GM19395 (cell line): ENCODE measurements around the gene SFI1.
"Not testable (repeated sequence)": the region's sequence is repeated elsewhere in the genome, so short reads cannot be mapped to it uniquely, and the experiment has no call there.

Experiments used
- ATAC-seq: cut with Tn5 transposase; IDR thresholded peaks from one replicate; pipeline ENCODE4 v1.9.1; 2021; ENCODE audit warnings: mild to moderate bottlenecking, moderate library complexity; ENCODE audit not compliant: unreplicated experiment

The SFI1 gene

DNA sequence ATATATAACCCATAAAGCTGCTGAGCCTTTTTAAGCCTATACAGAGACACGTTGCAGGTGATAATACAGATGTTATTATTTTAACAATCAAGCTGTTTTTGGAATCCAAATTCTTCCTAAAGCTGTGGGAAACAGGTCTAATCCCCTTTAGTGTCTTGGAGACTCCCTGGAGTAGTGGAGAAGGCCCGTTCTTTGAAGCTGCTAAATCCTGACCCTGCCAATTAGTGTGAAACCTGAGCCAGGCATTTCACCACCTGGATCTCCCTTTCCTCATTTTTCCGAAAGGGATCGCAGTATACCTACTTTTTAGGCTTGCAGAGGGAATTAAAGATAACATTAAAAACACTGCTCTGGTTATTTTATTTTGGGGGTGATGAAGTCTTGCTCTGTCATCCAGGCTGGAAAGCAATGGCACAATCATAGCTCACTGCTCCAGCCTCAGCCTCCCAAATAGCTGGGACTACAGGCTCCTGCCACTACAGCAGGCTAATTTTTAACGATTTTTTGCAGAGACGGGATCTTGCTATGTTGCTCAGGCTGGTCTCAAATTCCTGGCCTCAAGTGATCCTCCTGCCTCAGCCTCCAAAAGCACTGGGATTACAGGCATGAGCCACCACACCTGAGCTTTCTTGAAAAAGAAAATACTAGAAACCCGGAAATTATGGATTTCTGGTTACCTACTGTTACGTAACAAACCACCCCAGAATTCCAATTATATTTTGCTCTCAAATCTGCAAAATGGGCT, 4.9 kb upstream of the SFI1 start:
- no peak for ATAC-seq

DNA sequence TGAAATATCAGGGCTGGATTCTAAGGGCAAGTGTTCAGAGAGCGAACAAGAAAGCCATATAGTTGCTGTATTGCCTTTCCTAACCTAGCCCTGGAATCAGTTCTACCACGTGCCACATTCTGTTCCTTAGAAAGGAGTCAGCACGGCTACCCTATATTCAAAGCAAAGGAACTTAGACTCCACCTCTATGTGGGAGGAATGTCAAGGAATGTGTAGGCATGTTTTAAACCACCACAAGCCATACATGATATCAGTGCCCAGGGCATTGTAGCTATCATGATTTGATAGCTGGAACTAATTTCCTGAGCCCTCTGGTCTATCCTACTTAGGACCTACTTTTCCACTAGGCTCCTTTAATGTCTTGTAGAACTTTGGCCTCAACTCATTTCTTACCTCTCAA, 4.2 kb upstream of the SFI1 start:
- ATAC-seq = no peak

DNA sequence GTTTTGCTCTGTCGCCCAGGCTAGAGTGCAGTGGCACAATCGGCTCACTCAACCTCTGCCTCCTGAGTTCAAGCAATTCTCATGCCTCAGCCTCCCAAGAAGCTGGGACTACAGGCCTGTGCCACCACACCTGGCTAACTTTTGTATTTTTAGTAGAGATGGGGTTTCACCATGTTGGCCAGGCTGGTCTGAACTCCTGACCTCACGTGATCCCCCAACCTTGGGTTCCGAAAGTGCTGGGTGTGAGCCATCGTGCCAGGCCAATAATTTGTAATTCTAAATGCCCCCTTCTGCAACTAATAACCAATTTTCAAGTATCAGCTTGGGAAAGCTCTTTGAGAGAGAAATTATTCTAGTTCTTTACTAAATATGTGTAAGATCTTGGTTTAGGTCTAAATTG, 3.0 kb upstream of the SFI1 start:
- ATAC-seq = not testable (repeated sequence)

DNA sequence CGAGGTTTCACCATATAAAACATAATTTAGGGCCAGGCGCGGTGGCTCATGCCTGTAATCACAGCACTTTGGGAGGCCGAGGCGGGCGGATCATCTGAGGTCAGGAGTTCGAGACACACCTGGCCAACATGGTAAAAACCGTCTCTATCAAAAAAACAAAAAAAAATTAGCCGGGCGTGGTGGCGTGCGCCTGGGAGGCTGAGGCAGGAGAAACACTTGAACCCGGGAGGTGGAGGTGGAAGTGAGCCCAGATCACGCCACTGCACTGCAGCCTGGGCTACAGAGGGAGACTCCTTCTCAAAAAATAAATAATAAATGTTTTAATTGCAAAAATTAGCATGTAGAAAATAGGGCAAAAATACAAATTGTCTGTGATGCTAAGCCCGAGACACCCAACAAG, 993 bp upstream of the SFI1 start:
- no peak for ATAC-seq

DNA sequence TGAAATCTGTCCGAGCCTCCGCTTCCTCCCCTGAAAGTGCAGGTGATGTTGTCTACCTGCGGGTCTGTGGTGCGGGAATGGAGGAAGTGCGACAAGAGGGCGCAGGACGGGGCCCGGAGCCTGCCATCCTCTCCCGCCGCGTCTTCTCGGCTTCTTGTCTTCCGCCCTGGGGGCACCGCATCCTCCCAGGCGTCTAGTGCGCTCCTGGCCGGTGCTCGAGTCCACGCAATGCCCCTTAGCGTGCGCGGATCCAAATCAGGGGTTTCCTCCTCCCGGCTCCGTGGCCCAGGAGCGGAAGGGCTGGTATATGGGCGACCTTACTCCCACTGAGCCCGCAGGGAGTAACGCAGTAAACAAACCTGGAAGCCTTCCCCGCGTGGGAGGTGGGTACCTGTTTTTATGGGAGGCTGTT, 405 bp downstream of the SFI1 start:
- ATAC-seq = peak; percentile 5

DNA sequence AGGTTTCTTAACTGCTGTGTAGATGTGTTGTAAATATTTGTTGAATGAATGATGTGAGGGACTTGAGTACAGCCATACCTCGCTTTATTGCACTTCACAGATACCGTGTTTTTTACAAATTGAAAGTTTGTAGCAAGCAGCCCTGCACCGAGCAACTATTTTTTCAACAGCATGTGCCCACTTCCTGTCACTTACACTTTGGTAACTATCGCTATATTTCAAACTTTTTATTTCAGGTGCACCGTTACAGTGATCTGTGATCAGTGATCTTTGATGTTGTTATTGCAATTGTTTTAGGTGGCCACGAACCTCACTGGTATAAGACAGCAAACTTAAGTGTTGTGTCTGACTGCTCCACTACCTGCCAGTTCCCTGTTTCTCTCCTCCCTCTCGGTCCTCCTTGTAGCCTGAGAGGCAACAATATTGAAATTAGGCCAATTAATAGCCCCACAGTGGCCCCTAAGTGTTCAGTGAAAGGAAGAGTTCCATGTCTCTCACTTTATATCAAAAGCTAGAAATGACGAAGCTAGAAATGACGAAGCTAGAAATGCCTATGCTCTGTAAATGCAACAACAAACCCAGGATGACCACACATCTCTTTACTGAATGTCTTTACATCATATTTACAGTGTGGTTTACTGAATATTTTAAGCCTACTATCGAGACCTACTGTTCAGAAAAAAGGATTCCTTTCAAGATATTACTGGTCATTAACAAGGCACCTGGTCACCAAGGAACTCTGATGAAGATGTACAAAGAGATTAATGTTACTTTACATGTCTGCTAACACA, 1.0 kb downstream of the SFI1 start:
- ATAC-seq = no peak

DNA sequence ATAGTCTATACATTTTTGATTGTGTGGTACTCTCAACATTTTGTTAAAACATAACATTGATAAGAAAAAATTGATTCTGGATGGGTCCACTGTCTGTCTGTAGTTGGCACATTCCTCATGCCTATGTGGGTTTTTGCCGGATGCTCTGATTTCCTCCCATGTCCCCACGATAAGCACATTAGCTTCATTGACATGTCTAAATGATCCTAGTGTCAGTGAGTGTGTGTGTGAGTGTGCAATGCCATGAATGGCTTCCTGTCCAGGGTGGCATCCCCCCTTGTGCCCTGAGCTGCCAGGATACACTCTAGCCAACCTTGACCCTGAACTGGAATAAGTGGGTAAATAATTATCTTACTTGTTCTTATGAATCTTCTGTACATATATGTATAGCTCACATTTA, 5.4 kb downstream of the SFI1 start:
- no peak for ATAC-seq

DNA sequence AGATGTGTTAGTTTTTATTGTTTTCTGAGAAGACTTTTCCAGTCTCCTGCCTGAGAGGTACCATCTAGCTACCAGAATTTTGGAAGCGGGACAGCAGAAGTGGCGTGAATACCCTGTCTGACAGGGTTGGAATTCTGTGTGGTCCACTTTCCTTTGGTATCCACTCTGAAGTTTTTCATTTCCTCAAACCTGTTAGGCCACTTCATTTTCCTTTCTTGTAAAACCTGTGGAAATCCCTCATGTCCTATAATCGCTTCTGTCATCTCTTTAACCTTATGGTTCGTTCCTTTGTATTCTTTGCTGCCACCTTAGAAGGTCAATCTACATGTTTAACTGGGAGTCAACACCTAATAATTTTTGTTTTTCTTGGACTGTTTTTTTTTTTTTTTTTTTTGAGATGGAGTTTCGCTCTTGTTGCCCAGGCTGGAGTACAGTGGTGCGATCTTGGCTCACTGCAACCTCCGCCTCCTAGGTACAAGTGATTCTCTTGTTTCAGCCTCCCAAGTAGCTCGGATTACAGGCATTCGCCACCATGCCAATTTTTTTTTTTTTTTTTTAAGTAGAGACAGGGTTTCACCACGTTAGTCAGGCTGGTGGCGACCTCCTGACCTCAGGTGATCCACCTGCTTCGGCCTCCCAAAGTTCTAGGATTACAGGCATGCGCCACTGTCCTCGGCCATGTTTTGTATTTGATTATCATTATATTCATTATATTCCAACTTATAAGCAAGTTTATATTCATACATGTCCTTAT, 7.1 kb downstream of the SFI1 start:
- no peak for ATAC-seq

DNA sequence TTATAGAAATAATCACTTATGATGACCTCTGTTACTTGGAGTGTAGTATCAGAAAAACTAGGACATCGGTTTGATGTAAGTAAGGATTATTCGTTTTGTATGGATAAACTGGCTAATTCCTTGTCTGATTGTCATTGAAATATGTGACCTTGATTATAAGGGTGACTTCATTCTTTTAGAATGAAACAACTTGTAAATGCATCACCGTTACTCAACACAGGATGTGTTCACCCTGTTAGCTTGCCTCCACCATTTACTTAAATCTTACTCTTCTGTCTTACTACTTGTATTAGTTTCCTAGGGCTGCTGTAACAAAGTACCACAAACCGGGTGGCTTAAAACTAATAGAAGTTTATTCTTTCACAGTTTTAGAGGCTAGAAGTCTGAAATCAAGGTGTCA, 7.9 kb downstream of the SFI1 start:
- ATAC-seq = no peak

DNA sequence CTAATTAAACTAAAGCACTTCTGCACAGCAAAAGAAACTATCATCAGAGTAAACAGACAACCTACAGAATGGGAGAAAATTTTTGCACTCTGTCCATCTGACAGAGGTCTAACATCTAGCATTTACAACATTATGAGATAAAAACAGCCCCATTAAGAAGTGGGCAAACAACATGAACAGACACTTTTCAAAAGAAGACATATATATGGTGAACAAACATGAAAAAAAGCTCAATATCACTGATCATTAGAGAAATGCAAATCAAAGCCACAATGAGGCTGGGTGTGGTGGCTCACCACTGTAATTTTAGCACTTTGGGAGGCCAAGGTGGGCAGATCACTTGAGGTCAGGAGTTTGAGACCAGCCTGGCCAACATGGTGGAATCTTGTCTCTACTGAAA, 11.2 kb downstream of the SFI1 start:
- ATAC-seq = not testable (repeated sequence)

DNA sequence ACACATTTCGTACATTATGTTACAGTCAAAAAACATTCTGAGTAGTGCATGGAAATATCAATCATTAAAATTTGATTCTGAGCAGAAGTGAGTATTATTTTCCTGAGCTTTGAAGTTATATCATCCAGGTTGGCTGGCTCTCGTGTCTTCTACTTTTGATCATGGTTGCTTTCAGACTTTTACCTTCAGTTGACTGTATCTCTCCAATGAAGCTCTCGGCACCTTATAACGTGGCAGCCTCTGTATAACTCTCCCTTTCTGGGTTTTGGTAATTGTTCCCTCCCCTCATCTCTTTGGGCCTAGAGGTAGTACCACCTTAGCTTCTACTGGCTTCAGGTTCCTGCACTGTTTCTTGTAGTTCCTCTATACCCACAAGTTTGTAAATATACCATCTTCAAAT, 12.2 kb downstream of the SFI1 start:
- ATAC-seq = no peak

DNA sequence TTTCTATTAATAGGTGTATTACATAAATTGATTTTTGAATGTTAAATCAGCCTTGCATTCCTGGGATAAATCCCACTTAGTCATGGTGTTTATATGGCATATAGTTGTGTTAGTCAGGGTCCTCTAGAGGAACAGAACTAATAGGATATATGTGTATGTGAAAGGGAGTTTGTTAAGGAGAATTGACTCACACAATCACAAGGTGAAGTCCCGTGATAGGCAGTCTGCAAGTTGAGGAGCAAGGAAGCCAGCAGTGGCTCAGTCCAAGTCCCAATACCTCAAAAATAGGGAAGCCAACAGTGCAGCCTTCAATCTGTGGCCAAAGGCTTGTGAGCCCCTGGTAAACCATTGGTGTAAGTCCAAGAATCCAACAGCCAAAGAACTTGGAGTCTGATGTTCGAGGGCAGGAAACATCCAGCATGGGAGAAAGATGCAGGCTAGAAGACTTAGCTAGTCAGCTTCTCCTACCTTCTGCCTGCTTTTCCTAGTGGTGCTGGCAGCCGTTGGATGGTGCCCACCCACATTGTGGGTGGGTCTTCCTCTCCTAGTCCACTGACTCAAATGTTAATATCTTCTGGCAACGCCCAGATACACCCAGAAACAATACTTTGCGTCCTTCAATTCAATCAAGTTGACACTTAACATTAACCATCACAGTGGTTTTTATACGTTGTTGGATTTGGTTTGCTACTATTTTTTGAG, 12.9 kb downstream of the SFI1 start:
- ATAC-seq = no peak

DNA sequence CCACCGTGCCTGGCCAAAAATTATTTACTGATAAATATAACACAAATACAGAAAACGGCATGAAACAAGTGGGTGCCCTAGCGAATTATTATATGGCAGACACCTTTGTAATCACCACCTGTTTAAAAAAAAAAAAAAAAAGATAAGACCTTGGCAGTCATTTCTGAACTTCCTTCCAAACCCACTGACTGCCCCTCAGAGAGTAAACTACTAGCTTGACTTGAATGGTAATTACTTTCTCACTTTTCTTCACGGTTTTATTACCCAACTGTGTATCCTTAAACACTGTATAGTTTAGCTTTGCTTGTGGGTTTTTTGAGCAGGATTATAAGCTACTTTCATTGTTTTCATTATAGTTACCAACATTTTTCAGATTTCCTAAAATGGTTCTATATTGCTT, 23.7 kb downstream of the SFI1 start:
- no peak for ATAC-seq

DNA sequence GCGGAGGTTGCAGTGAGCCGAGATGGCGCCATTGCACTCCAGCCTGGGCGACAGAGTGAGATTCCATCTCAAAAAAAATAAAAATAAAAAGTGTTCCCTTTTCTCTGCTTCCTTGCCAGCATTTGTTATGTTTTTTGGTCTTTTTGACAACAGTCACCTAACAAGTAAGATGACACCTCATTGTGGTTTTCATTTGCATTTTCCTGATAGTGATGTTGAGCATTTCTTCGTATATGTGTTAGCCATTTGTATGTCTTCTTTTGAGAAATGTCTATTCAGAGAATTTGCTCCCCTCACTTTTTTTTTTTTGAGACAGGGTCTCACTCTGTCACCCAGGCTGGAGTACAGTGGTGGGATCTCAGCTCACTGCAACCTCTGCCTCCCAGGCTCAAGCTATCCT, 27.8 kb downstream of the SFI1 start:
- ATAC-seq = not testable (repeated sequence)

DNA sequence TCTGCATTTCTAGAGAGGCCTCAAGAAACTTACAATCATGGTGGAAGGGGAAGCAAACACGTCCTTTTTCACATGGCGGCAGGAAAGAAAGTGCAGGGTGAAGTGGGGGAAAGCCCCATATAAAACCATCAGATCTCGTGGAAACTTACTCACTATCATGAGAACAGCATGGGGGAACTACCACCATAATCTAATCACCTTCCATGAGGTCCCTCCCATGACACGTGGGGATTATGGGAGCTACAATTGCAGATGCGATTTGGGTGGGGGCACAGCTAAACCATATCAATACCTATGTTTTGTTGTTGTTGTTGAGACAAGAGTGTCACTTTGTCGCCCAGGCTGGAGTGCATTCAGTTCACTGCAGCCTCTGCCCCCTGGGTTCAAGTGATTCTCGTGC, 29.9 kb downstream of the SFI1 start:
- ATAC-seq = no peak

DNA sequence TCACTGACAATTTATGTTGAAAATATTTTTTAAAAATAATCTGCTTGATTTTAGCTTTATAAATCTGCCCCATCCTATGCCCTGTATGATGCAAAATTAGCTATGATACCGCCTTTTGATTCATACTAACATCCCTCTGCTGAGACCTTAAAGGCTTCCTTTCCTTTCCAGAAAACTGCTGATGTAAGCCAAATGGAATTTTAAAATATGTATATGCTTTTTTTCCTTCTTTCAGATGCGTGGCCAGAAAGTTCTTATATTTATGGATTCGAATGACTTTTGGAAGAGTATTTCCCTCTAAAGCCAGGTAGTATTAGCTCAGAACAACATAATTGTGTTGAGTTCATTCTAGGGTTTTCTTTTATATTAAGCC, 34.5 kb downstream of the SFI1 start:
- ATAC-seq = no peak

DNA sequence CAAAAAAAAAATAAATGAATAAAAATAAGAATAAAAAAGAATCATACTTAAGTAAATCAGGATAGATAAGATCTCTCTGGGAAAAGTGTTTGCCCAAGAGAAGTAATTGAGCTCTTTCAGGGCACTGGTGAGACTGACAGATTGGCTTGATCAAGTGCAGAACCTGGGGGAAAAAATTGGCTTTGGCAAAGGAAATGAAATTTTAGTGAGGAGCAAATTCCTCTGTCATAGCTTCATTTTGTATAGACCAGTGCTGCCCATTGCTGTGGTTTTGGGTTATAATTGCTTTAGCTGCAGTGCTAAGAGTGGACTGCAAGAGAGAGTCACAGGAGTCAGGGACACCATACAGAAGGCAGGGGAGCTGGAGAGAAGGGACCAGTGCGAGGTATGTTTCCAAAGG, 35.7 kb downstream of the SFI1 start:
- ATAC-seq = no peak

DNA sequence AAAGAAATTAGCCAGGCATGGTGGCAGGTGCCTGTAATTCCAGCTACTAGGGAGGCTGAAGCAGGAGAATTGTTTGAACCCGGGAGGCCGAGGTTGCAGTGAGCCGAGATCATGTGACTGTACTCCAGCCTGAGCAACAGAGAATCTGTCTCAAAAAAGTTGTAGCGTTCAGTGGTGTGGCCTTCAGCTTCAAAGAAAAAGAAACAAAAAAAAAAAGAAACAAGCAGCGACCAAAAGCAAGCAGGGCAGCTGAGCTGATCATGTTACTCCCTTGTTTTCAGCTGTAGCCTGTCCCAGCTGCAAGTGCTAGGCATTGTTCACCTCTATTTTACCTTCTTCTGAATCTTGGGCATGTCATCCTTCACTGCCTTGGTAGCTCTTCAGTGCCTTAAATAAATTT, 37.0 kb downstream of the SFI1 start:
- ATAC-seq = no peak

DNA sequence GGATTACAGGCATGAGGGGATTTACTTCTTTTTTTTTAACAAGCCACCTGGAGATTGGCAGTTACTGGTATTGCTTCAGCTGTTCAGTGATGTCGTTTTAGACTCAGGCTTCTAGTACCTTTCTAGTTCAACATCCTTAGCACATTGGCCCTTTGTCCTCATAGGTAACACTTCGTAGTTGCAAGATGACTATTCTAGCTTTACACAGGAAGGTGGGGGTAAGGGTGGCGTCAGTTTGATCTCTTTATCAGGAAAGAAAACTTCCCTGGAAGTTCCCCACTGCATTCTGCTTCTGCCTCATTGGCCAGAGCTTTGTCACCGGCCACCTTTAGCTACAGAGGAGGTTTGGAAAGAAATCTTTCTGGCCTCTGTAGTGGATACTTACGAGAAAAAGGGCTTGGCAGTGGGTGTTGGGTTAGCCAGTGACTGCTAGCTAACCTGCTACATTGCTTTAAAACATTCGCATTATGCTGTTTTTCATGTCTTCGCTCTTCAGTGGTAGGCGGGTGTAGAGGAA, 40.7 kb downstream of the SFI1 start:
- ATAC-seq = no peak

DNA sequence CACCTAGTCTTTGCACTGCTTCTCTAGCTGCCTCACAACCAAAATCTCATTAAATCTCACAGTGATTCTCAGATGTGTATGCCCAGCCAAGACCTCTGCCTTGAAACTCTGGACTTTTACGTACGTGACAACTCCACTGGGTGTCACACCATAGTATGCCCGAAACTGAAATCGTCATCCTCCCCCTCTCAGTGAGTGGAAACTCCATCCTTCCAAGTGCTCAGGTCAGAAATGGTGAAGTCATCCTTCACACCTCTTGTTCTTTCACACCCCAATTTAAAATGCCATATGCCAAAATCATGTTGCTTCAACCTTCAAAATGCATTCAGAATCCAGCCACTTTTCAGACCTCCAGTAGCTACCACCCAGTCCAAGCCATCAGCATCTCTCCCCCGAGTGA, 42.5 kb downstream of the SFI1 start:
- no peak for ATAC-seq

DNA sequence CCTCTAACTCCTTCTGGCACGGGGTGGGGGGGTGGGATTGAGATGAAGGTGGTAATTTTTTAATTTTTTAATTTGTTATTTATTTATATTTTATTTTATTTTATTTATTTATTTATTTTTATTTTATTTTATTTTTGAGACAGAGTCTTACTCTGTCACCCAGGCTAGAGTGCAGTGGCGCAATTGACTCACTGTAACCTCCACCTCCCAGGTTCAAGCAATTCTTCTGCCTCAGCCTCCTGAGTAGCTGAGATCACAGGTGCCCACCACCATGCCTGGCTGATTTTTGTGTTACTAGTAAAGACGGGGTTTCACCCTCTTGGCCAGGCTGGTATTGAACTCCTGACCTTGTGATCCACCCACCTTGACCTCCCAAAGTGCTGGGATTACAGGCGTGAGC, 43.8 kb downstream of the SFI1 start:
- ATAC-seq = not testable (repeated sequence)
